ENCODE results near the gene ZNF385C. TPM values are rescaled to one million over a fixed set of nuclear protein-coding genes. Genes with fewer than 3 reads are reported as not detected.

Gene ZNF385C
- total RNA-seq, 1 experiment from 2014 or later, result 1.1 TPM

- ChIA-PET RAD21 (ENCODE audit: low non-redundant PET in 1 of 2, low total read pairs in 2 of 2, uncharacterized antibody in 2 of 2, unreplicated experiment in 2 of 2) (no interaction called here), CTCF (no interaction called here)
- no peak overlapping the region for H3K9ac ChIP-seq (ENCODE audit: low read length)
Observed at GRCh38 chr17:42042598-42043319, 55.5 kb downstream of the ZNF385C start.

More at GRCh38 chr17:42042598-42043319, 55.5 kb downstream of the ZNF385C start:
- no peaks in the 10 kb centered on the region for H3K27me3 ChIP-seq (ENCODE audit: insufficient read depth, low read length)
- no peaks in the 10 kb centered on the region for H3K79me2 ChIP-seq (ENCODE audit: insufficient read depth, low read length)
- no peak overlapping the region for H3K4me3 ChIP-seq (replicated peaks in 1 of 2; ENCODE audit: low read depth in 1 of 2, low read length in 2 of 2)
- no peak for DNase-seq (ENCODE audit: low read depth, low spot score)
- no peaks in the 10 kb centered on the region for H3K4me1 ChIP-seq (ENCODE audit: control insufficient read depth in 1 of 2, insufficient read depth in 2 of 2, low read length in 2 of 2)
- no TSS peak for BruUV-seq (replicated peaks)
- POLR2A ChIA-PET, result no interaction called here
- H3K36me3 ChIP-seq (ENCODE audit: control insufficient read depth in 1 of 2, insufficient read depth in 2 of 2, low read length in 2 of 2), result no peaks in the 10 kb centered on the region
- no peak overlapping the region for H2AFZ ChIP-seq (ENCODE audit: low read depth, low read length, poor library complexity, severe bottlenecking)
- H3K4me2 ChIP-seq (ENCODE audit: low read length), result no peak overlapping the region
- no peak for ATAC-seq
- H3K9me2 ChIP-seq (ENCODE audit: insufficient read depth), result no peaks in the 10 kb centered on the region
- H3K27ac ChIP-seq (ENCODE audit: low read depth, low read length), result no peak overlapping the region
- intact Hi-C loops (cut with micrococcal nuclease), result no loop called here
- no peaks in the 10 kb centered on the region for H4K20me1 ChIP-seq (ENCODE audit: insufficient read depth)
- TF ChIP-seq EZH2 (IDR thresholded peaks at IDR 0.05) (no peak), SP1 (IDR thresholded peaks at IDR 0.05; ENCODE audit: low read depth) (no peak), CBX3 (IDR thresholded peaks at IDR 0.05; ENCODE audit: low read depth) (no peak), SRF (IDR thresholded peaks at IDR 0.05; ENCODE audit: low read depth) (no peak), POLR2A (IDR thresholded peaks at IDR 0.05; ENCODE audit: borderline replicate concordance, extremely low read depth, insufficient read depth, insufficient read length) (no peak), POLR2AphosphoS5 (IDR thresholded peaks at IDR 0.05; ENCODE audit: low read depth, low read length) (no peak), FOSL1 (IDR thresholded peaks at IDR 0.05; ENCODE audit: low read depth) (no peak), JUND (IDR thresholded peaks at IDR 0.05) (no peak), ZBTB33 (IDR thresholded peaks at IDR 0.05; ENCODE audit: extremely low read depth, insufficient replicate concordance, low read length) (no peak), TCF7L2 (IDR thresholded peaks at IDR 0.05; ENCODE audit: borderline replicate concordance, extremely low read depth, insufficient read depth, insufficient read length) (no peak), CEBPB (IDR thresholded peaks at IDR 0.05; ENCODE audit: low read depth) (no peak), MAX (IDR thresholded peaks at IDR 0.05) (no peak), ELF1 (IDR thresholded peaks at IDR 0.05; ENCODE audit: borderline replicate concordance, low read depth) (no peak), ZNF274 (IDR thresholded peaks at IDR 0.05; ENCODE audit: low read depth, low read length) (no peak), SIN3A (IDR thresholded peaks at IDR 0.05; ENCODE audit: low read depth) (no peak), EGR1 (IDR thresholded peaks at IDR 0.05; ENCODE audit: low read depth) (no peak), YY1 (IDR thresholded peaks at IDR 0.05; ENCODE audit: extremely low read depth, insufficient replicate concordance, low read depth, low read length) (no peak)
- no peaks in the 10 kb centered on the region for H3K9me3 ChIP-seq (ENCODE audit: control insufficient read depth in 1 of 2, insufficient read depth in 1 of 2, low read depth in 1 of 2, low read length in 2 of 2)
